ENCODE results near the gene BDH1.
A peak's percentile ranks its signal among the peaks of the same experiment; 100 is the strongest.

Gene BDH1

DNA sequence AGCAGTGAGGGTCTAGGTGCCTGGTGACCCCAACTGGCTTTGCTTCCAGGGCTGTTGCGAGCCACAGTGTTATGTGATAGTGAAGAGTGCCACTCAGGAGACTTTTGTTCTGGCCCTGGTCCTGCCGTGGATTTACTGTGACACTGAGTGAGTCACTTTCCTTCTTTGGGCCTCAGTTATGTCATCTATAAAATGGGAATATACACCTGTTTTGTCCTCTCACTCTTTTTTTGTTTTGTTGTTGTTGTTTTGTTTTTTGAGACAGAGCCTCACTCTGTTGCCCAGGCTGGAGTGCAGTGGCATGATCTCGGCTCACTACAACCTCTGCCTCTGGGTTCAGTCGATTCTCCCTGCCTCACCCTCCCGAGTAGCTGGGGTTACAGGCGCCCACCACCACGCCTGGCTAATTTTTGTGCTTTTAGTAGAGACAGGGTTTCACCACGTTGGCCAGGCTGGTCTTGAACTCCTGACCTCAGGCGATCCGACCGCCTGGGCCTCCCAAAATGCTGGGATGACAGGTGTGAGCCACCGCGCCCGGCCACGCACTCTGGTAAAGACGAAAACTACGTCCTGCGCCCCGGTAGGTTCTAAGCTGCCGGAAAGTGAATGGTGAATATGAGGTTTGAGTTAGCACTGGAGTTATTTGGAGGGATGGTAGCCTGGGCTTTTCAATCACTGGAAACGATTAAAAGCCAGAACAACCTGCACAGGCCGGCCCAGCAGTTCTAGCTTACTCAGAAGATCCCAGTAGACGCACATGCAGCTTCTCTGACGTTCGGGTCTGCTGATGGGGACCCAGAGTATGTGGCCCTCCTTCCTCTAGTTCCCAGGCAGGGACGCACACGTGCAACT, 46.6 kb downstream of the BDH1 start:
- Histone ChIP-seq H3K36me3 (ENCODE audit: control insufficient read depth in 4 of 4, insufficient read depth in 4 of 4, low read length in 3 of 4) (peaks cover 0 to 25% (median 15%) of the 10 kb centered on the region in 4 experiments), H3K27ac (ENCODE audit: insufficient read depth in 1 of 2, low read depth in 1 of 2, low read length in 2 of 2, poor library complexity in 1 of 2, severe bottlenecking in 2 of 2) (no peak overlapping the region), H3K27me3 (replicated peaks in 2 of 5; ENCODE audit: control insufficient read depth in 4 of 5, insufficient read depth in 5 of 5, low read length in 4 of 5) (peaks cover 0 to 3% (median 0%) of the 10 kb centered on the region in 5 experiments), H3K4me1 (ENCODE audit: control extremely low read depth in 1 of 4, control insufficient read depth in 4 of 4, insufficient read depth in 4 of 4, low read length in 3 of 4) (peaks cover 0 to 9% (median 8%) of the 10 kb centered on the region in 4 experiments), H3K4me3 (ENCODE audit: control insufficient read depth in 1 of 7, extremely low read depth in 1 of 7, insufficient read depth in 4 of 7, low read depth in 2 of 7, low read length in 6 of 7) (peak overlapping the region in 4 of 7 experiments; percentile 34 to 80 (median 69)), H3K9me3 (ENCODE audit: control extremely low read depth in 1 of 5, control insufficient read depth in 4 of 5, insufficient read depth in 2 of 5, low read depth in 1 of 5, low read length in 4 of 5) (no peaks in the 10 kb centered on the region)
- DNase-seq = no peak
- WGBS (ENCODE audit: insufficient coverage) = 94% methylated on average over 22 of the region's 27 CpGs
- ChIA-PET CTCF (interaction anchor here (0.6 to 2.6 kb wide), 16 partner anchors 8 to 287 kb away, joined by 3 to 24 read pairs (median 4); no protein-coding TSS in a partner anchor), POLR2A (interaction anchor here (0.6 kb wide), 1 partner anchor 241 kb away, joined by 5 read pairs; no protein-coding TSS in a partner anchor)

DNA sequence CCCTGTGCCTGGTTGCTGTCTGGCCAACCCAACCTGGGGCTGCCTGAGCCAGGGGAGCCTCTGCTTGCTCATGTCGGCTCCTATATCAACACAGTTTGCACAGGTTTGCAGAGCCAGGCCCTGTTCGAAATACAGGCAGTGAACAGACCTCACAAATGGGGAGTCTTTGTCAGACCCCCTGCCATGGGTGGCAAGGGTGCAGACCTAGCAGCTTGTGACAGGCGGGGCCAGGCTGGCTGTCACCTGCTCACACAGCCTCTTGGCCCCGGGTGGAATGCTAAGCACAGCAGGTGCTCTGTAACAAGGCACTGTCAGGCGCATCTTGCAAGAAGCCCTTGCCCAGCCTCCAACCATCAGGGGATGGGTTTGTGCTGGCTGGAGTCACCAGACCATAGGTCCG, 47.3 kb downstream of the BDH1 start:
- Histone ChIP-seq H3K27ac (ENCODE audit: insufficient read depth in 1 of 2, low read depth in 1 of 2, low read length in 2 of 2, poor library complexity in 1 of 2, severe bottlenecking in 2 of 2) (no peak overlapping the region), H3K36me3 (ENCODE audit: control insufficient read depth in 4 of 4, insufficient read depth in 4 of 4, low read length in 3 of 4) (peaks cover 0 to 20% (median 10%) of the 10 kb centered on the region in 4 experiments), H3K4me1 (ENCODE audit: control extremely low read depth in 1 of 4, control insufficient read depth in 4 of 4, insufficient read depth in 4 of 4, low read length in 3 of 4) (peaks cover 0 to 9% (median 8%) of the 10 kb centered on the region in 4 experiments), H3K9me3 (ENCODE audit: control extremely low read depth in 1 of 5, control insufficient read depth in 4 of 5, insufficient read depth in 2 of 5, low read depth in 1 of 5, low read length in 4 of 5) (no peaks in the 10 kb centered on the region), H3K27me3 (replicated peaks in 2 of 5; ENCODE audit: control insufficient read depth in 4 of 5, insufficient read depth in 5 of 5, low read length in 4 of 5) (peaks cover 0 to 3% (median 0%) of the 10 kb centered on the region in 5 experiments), H3K4me3 (ENCODE audit: control insufficient read depth in 1 of 7, extremely low read depth in 1 of 7, insufficient read depth in 4 of 7, low read depth in 2 of 7, low read length in 6 of 7) (no peak overlapping the region)
- 94% methylated on average over 5 of the region's 6 CpGs for WGBS (ENCODE audit: insufficient coverage)
- ChIA-PET CTCF (interaction anchor here (1.2 to 2.0 kb wide), 2 partner anchors 10 to 240 kb away, joined by 3 to 6 read pairs; no protein-coding TSS in a partner anchor), POLR2A (no interaction called here)
- DNase-seq = no peak

DNA sequence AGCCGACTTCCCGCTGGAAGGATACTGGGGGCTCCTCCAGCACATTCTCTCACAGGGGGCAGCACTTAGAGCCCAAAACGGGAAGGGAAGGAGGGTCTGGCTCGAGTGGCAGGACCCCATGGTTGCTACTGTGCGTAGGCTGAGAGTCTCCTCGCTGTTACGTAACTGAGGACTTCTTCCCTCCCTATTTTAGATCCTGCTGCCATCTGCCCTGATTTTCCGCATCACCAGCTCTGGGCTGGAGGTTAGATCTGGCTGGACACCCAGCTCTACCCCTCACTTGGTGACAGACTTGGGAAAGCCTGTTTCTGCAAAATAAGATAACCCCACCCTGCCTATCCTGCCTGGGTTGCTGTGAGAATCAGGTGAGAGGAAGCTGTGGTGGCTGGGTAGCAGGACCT, 47.7 kb downstream of the BDH1 start:
- DNase-seq = no peak
- CTCF ChIA-PET = interaction anchor here (0.6 to 1.2 kb wide), 2 partner anchors 10 to 279 kb away, joined by 3 read pairs; no protein-coding TSS in a partner anchor
- peaks cover 0 to 3% (median 0%) of the 10 kb centered on the region in 5 experiments for H3K27me3 ChIP-seq (replicated peaks in 2 of 5; ENCODE audit: control insufficient read depth in 4 of 5, insufficient read depth in 5 of 5, low read length in 4 of 5)
- POLR2A ChIA-PET = no interaction called here
- H3K9me3 ChIP-seq (ENCODE audit: control extremely low read depth in 1 of 5, control insufficient read depth in 4 of 5, insufficient read depth in 2 of 5, low read depth in 1 of 5, low read length in 4 of 5) = no peaks in the 10 kb centered on the region
- H3K27ac ChIP-seq (ENCODE audit: insufficient read depth in 1 of 2, low read depth in 1 of 2, low read length in 2 of 2, poor library complexity in 1 of 2, severe bottlenecking in 2 of 2) = no peak overlapping the region
- WGBS (ENCODE audit: insufficient coverage) = 94% methylated on average over 8 of the region's 8 CpGs
- H3K4me3 ChIP-seq (ENCODE audit: control insufficient read depth in 1 of 7, extremely low read depth in 1 of 7, insufficient read depth in 4 of 7, low read depth in 2 of 7, low read length in 6 of 7) = no peak overlapping the region
- peaks cover 0 to 9% (median 8%) of the 10 kb centered on the region in 4 experiments for H3K4me1 ChIP-seq (ENCODE audit: control extremely low read depth in 1 of 4, control insufficient read depth in 4 of 4, insufficient read depth in 4 of 4, low read length in 3 of 4)
- peaks cover 0 to 19% (median 9%) of the 10 kb centered on the region in 4 experiments for H3K36me3 ChIP-seq (ENCODE audit: control insufficient read depth in 4 of 4, insufficient read depth in 4 of 4, low read length in 3 of 4)

DNA sequence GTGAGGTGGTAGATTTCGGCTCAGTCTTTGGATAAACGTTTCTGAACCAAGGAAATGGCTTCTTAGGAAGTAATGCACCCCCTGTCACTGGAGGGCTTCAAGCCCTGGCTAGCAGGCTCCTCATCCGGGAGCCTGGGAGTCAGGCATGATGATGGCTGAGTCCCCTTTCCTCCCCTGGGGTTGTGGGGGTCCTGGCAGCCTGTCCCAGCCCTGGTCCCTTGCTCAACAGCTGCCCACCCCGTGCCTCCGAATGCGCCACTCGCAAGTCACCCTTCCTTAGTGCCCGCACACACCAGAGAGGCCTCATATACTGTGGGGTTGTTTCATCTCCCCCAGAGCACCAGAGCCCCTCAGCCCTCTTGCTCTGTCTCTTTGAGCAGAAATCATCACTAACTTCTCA, 48.2 kb downstream of the BDH1 start:
- H3K27me3 ChIP-seq (replicated peaks in 2 of 5; ENCODE audit: control insufficient read depth in 4 of 5, insufficient read depth in 5 of 5, low read length in 4 of 5) = peaks cover 0 to 3% (median 0%) of the 10 kb centered on the region in 5 experiments
- peaks cover 0 to 14% (median 6%) of the 10 kb centered on the region in 4 experiments for H3K36me3 ChIP-seq (ENCODE audit: control insufficient read depth in 4 of 4, insufficient read depth in 4 of 4, low read length in 3 of 4)
- no peak overlapping the region for H3K27ac ChIP-seq (ENCODE audit: insufficient read depth in 1 of 2, low read depth in 1 of 2, low read length in 2 of 2, poor library complexity in 1 of 2, severe bottlenecking in 2 of 2)
- DNase-seq = no peak
- no peaks in the 10 kb centered on the region for H3K9me3 ChIP-seq (ENCODE audit: control extremely low read depth in 1 of 5, control insufficient read depth in 4 of 5, insufficient read depth in 2 of 5, low read depth in 1 of 5, low read length in 4 of 5)
- ChIA-PET POLR2A (no interaction called here), CTCF (interaction anchor here (0.6 to 1.2 kb wide), 4 partner anchors 8 to 285 kb away, joined by 3 read pairs; no protein-coding TSS in a partner anchor)
- no peak overlapping the region for H3K4me3 ChIP-seq (ENCODE audit: control insufficient read depth in 1 of 7, extremely low read depth in 1 of 7, insufficient read depth in 4 of 7, low read depth in 2 of 7, low read length in 6 of 7)
- H3K4me1 ChIP-seq (ENCODE audit: control extremely low read depth in 1 of 4, control insufficient read depth in 4 of 4, insufficient read depth in 4 of 4, low read length in 3 of 4) = peaks cover 0 to 9% (median 8%) of the 10 kb centered on the region in 4 experiments
- 71% methylated on average over 8 of the region's 8 CpGs for WGBS (ENCODE audit: insufficient coverage)

DNA sequence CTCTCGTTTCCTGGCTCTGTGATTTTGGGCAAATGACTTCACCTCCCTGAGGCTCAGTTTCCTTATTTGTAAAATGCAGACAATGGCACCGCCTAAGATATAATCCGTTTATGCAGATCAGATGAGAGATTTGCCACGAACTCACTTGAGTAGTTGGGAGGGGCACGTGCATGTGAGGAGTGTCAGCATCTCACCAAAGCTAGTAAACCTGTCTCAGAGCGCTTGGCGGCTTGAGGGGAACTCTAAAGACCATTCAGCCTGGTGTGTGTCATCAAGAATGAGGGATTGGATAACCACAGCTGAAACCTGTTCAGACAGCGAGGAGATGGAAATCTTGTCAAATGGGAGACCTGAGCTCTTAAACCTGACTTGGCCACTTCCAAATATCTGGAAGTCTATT, 48.7 kb downstream of the BDH1 start:
- Histone ChIP-seq H3K4me1 (ENCODE audit: control extremely low read depth in 1 of 4, control insufficient read depth in 4 of 4, insufficient read depth in 4 of 4, low read length in 3 of 4) (peaks cover 0 to 9% (median 8%) of the 10 kb centered on the region in 4 experiments), H3K4me3 (ENCODE audit: control insufficient read depth in 1 of 7, extremely low read depth in 1 of 7, insufficient read depth in 4 of 7, low read depth in 2 of 7, low read length in 6 of 7) (no peak overlapping the region), H3K27ac (ENCODE audit: insufficient read depth in 1 of 2, low read depth in 1 of 2, low read length in 2 of 2, poor library complexity in 1 of 2, severe bottlenecking in 2 of 2) (no peak overlapping the region), H3K36me3 (ENCODE audit: control insufficient read depth in 4 of 4, insufficient read depth in 4 of 4, low read length in 3 of 4) (peaks cover 0 to 10% (median 3%) of the 10 kb centered on the region in 4 experiments), H3K9me3 (ENCODE audit: control extremely low read depth in 1 of 5, control insufficient read depth in 4 of 5, insufficient read depth in 2 of 5, low read depth in 1 of 5, low read length in 4 of 5) (no peaks in the 10 kb centered on the region), H3K27me3 (replicated peaks in 2 of 5; ENCODE audit: control insufficient read depth in 4 of 5, insufficient read depth in 5 of 5, low read length in 4 of 5) (peaks cover 0 to 3% (median 0%) of the 10 kb centered on the region in 5 experiments)
- WGBS (ENCODE audit: insufficient coverage) = 94% methylated on average over 8 of the region's 8 CpGs
- POLR2A ChIA-PET = no interaction called here
- no peak for DNase-seq
- CTCF ChIA-PET = interaction anchor here (0.7 to 1.2 kb wide), 2 partner anchors 8 to 284 kb away, joined by 3 read pairs; no protein-coding TSS in a partner anchor

DNA sequence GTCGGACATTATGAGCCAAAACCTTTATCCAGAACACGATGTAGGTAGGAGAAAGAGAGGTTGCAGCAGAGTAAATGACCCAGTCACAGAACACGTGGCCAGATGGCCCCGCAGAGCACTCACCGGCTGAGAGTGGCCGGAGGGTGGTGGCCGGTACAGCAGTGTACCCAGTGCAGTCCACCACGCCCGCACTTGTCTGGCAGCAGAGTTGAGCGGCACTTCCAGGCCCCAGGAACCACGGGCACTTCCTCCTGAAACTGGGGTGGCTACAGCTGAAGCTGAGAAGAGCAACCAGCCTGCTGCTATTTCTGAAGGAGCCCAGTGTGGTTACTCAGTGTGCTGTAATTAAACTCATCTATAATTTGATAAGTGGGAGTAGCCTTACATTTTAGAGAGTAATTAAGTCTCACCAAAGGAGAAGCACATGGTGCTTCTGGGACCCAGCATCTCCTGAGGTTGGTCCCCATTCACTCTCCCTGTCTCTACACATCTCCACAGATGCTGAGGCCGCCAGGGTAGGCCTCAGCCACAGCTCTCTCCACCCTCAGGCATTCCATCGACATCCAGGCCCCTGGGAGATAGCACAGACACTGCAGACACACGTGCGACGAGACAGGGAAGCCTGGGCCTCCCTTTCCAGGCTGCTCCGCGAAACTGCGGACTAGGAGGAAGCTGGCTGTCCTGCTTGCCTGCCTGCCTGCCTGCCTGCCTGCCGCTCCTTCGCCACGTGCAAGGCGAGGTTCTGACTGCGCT, 49.8 kb downstream of the BDH1 start:
- Histone ChIP-seq H3K27me3 (replicated peaks in 2 of 5; ENCODE audit: control insufficient read depth in 4 of 5, insufficient read depth in 5 of 5, low read length in 4 of 5) (peaks cover 0 to 3% (median 0%) of the 10 kb centered on the region in 5 experiments), H3K36me3 (ENCODE audit: control insufficient read depth in 4 of 4, insufficient read depth in 4 of 4, low read length in 3 of 4) (no peaks in the 10 kb centered on the region), H3K27ac (ENCODE audit: insufficient read depth in 1 of 2, low read depth in 1 of 2, low read length in 2 of 2, poor library complexity in 1 of 2, severe bottlenecking in 2 of 2) (no peak overlapping the region), H3K4me3 (ENCODE audit: control insufficient read depth in 1 of 7, extremely low read depth in 1 of 7, insufficient read depth in 4 of 7, low read depth in 2 of 7, low read length in 6 of 7) (no peak overlapping the region), H3K9me3 (ENCODE audit: control extremely low read depth in 1 of 5, control insufficient read depth in 4 of 5, insufficient read depth in 2 of 5, low read depth in 1 of 5, low read length in 4 of 5) (peaks cover 0 to 4% (median 0%) of the 10 kb centered on the region in 5 experiments), H3K4me1 (ENCODE audit: control extremely low read depth in 1 of 4, control insufficient read depth in 4 of 4, insufficient read depth in 4 of 4, low read length in 3 of 4) (peaks cover 0 to 9% (median 8%) of the 10 kb centered on the region in 4 experiments)
- no peak for DNase-seq
- 84% methylated on average over 21 of the region's 24 CpGs for WGBS (ENCODE audit: insufficient coverage)
- ChIA-PET POLR2A (no interaction called here), CTCF (interaction anchor here (1.2 kb wide), 1 partner anchor 10 kb away, joined by 3 read pairs; no protein-coding TSS in a partner anchor)
